ENCODE measurements around the gene CREB5. TPM values are rescaled to one million over a fixed set of nuclear protein-coding genes. Genes with fewer than 3 reads are reported as not detected.

Gene CREB5
- total RNA-seq, 1 experiment from 2014 or later, result 0.49 TPM

DNA sequence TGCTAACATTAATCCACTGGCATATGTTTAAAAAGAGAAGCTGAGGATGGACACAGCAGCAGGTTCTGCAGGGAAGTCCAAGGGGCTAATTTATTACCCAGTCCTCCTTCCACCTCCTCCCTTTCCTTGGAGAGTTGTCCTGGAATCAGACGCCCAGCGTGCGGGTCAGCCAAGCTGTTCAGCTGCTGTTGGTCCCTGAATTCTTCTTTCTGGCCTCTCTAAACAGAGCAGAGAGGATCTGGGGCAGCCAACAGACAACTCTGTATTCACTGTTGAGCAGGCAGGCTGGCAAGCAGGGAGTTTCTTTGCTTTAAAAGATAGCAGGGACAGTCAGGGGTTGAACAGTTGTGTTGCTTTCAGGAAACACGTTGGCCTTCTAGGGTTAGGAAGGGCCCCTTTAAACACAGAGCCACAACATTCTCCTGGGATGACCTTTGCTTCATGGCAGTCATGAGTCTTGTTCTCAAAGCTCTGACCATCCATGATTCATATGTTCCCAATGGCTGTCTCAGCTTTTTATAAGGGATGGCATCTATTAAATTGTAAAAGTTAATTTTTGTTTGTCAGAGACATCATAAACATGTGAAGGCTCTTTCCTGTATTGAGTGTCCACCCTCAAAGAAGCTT lies 217.0 kb downstream of the CREB5 start:
- ChIA-PET CTCF (no interaction called here), RAD21 (ENCODE audit: low non-redundant PET in 1 of 2, low total read pairs in 2 of 2, uncharacterized antibody in 2 of 2, unreplicated experiment in 2 of 2) (no interaction called here), POLR2A (no interaction called here)
- no peaks in the 10 kb centered on the region for H3K36me3 ChIP-seq (ENCODE audit: control insufficient read depth in 1 of 2, insufficient read depth in 2 of 2, low read length in 2 of 2)
- peaks cover 3 to 4% of the 10 kb centered on the region in 2 experiments; a peak in 2 of 4 replicates for H3K4me1 ChIP-seq (ENCODE audit: control insufficient read depth in 1 of 2, insufficient read depth in 2 of 2, low read length in 2 of 2)
- H4K20me1 ChIP-seq (ENCODE audit: insufficient read depth), result no peaks in the 10 kb centered on the region
- DNase-seq (ENCODE audit: low read depth, low spot score) (no peak), ATAC-seq (no peak)
- H3K79me2 ChIP-seq (ENCODE audit: insufficient read depth, low read length), result no peaks in the 10 kb centered on the region
- H3K9ac ChIP-seq (ENCODE audit: low read length), result no peak overlapping the region
- no peak overlapping the region for H3K4me2 ChIP-seq (ENCODE audit: low read length)
- intact Hi-C loops (cut with micrococcal nuclease), result loop anchor here (10.0 kb wide), 1 partner anchor 1435 kb away; no protein-coding TSS in a partner anchor
- no TSS peak for BruUV-seq (replicated peaks)
- H3K27ac ChIP-seq (ENCODE audit: low read depth, low read length), result no peak overlapping the region
- no peaks in the 10 kb centered on the region for H3K9me2 ChIP-seq (ENCODE audit: insufficient read depth)
- H3K27me3 ChIP-seq (ENCODE audit: insufficient read depth, low read length), result peaks cover 44% of the 10 kb centered on the region
- no peak overlapping the region for H3K4me3 ChIP-seq (replicated peaks in 1 of 2; ENCODE audit: low read depth in 1 of 2, low read length in 2 of 2)
- no peak overlapping the region for H2AFZ ChIP-seq (ENCODE audit: low read depth, low read length, poor library complexity, severe bottlenecking)
- H3K9me3 ChIP-seq (ENCODE audit: control insufficient read depth in 1 of 2, insufficient read depth in 1 of 2, low read depth in 1 of 2, low read length in 2 of 2), result no peaks in the 10 kb centered on the region
- TF ChIP-seq EGR1 (IDR thresholded peaks at IDR 0.05; ENCODE audit: low read depth) (no peak), POLR2AphosphoS5 (IDR thresholded peaks at IDR 0.05; ENCODE audit: low read depth, low read length) (no peak), YY1 (IDR thresholded peaks at IDR 0.05; ENCODE audit: extremely low read depth, insufficient replicate concordance, low read depth, low read length) (no peak), SRF (IDR thresholded peaks at IDR 0.05; ENCODE audit: low read depth) (no peak), EZH2phosphoT487 (IDR thresholded peaks at IDR 0.05; ENCODE audit: borderline replicate concordance) (no peak)

DNA sequence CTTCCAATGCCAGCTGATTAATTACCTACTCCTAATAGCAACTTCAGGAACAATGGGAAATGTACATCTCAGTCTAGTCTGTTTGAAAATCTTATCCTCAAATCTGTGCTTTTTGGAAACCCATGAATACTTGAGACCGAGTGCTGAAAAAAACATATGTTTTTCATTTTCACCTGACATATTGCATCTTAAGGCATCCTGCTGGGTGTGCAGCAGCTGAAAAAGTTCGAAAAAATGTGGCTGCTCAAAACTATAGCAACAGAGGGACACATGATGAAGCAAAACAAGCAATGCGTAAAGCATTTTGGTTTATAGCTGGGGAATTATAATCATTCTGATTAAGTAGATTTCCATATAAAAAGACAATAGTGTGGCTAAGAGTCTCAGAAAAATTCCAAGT lies 218.0 kb downstream of the CREB5 start:
- Histone ChIP-seq H2AFZ (ENCODE audit: low read depth, low read length, poor library complexity, severe bottlenecking) (no peak overlapping the region), H3K9ac (ENCODE audit: low read length) (no peak overlapping the region), H3K27ac (ENCODE audit: low read depth, low read length) (no peak overlapping the region), H4K20me1 (ENCODE audit: insufficient read depth) (no peaks in the 10 kb centered on the region), H3K9me2 (ENCODE audit: insufficient read depth) (no peaks in the 10 kb centered on the region), H3K9me3 (ENCODE audit: control insufficient read depth in 1 of 2, insufficient read depth in 1 of 2, low read depth in 1 of 2, low read length in 2 of 2) (no peaks in the 10 kb centered on the region), H3K4me2 (ENCODE audit: low read length) (no peak overlapping the region), H3K36me3 (ENCODE audit: control insufficient read depth in 1 of 2, insufficient read depth in 2 of 2, low read length in 2 of 2) (no peaks in the 10 kb centered on the region), H3K4me3 (replicated peaks in 1 of 2; ENCODE audit: low read depth in 1 of 2, low read length in 2 of 2) (no peak overlapping the region), H3K79me2 (ENCODE audit: insufficient read depth, low read length) (no peaks in the 10 kb centered on the region), H3K4me1 (ENCODE audit: control insufficient read depth in 1 of 2, insufficient read depth in 2 of 2, low read length in 2 of 2) (peaks cover 3 to 4% of the 10 kb centered on the region in 2 experiments; a peak in 2 of 4 replicates), H3K27me3 (ENCODE audit: insufficient read depth, low read length) (peaks cover 53% of the 10 kb centered on the region)
- CTCF ChIA-PET, result no interaction called here
- TF ChIP-seq TCF7L2 (IDR thresholded peaks at IDR 0.05; ENCODE audit: borderline replicate concordance, extremely low read depth, insufficient read depth, insufficient read length), result no peak
- TF ChIP-seq ELF1 (IDR thresholded peaks at IDR 0.05; ENCODE audit: borderline replicate concordance, low read depth), result no peak
- TF ChIP-seq, protein P1, sequence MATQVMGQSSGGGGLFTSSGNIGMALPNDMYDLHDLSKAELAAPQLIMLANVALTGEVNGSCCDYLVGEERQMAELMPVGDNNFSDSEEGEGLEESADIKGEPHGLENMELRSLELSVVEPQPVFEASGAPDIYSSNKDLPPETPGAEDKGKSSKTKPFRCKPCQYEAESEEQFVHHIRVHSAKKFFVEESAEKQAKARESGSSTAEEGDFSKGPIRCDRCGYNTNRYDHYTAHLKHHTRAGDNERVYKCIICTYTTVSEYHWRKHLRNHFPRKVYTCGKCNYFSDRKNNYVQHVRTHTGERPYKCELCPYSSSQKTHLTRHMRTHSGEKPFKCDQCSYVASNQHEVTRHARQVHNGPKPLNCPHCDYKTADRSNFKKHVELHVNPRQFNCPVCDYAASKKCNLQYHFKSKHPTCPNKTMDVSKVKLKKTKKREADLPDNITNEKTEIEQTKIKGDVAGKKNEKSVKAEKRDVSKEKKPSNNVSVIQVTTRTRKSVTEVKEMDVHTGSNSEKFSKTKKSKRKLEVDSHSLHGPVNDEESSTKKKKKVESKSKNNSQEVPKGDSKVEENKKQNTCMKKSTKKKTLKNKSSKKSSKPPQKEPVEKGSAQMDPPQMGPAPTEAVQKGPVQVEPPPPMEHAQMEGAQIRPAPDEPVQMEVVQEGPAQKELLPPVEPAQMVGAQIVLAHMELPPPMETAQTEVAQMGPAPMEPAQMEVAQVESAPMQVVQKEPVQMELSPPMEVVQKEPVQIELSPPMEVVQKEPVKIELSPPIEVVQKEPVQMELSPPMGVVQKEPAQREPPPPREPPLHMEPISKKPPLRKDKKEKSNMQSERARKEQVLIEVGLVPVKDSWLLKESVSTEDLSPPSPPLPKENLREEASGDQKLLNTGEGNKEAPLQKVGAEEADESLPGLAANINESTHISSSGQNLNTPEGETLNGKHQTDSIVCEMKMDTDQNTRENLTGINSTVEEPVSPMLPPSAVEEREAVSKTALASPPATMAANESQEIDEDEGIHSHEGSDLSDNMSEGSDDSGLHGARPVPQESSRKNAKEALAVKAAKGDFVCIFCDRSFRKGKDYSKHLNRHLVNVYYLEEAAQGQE (IDR thresholded peaks at IDR 0.05; ENCODE audit: low read depth), result no peak
- TF ChIP-seq MAX (IDR thresholded peaks at IDR 0.05), result no peak
- TF ChIP-seq CEBPB (IDR thresholded peaks at IDR 0.05; ENCODE audit: low read depth), result no peak
- no peak for TF ChIP-seq ZBTB33 (IDR thresholded peaks at IDR 0.05; ENCODE audit: extremely low read depth, insufficient replicate concordance, low read length)
- TF ChIP-seq SRF (IDR thresholded peaks at IDR 0.05; ENCODE audit: low read depth), result no peak
- no peak for TF ChIP-seq ATF3 (IDR thresholded peaks at IDR 0.05)
- TF ChIP-seq CBX3 (IDR thresholded peaks at IDR 0.05; ENCODE audit: low read depth), result no peak
- RAD21 ChIA-PET (ENCODE audit: low non-redundant PET in 1 of 2, low total read pairs in 2 of 2, uncharacterized antibody in 2 of 2, unreplicated experiment in 2 of 2), result no interaction called here
- DNase-seq (ENCODE audit: low read depth, low spot score) (no peak), ATAC-seq (no peak)
- POLR2A ChIA-PET, result no interaction called here
- no TSS peak for BruUV-seq (replicated peaks)
- intact Hi-C loops (cut with micrococcal nuclease), result no loop called here
